ENCODE results near the gene BIN1.

The BIN1 gene

GRCh38 chr2:127105656-127106456 is 1.1 kb downstream of the BIN1 start:
- FAIRE-seq: no peak
- DNase-seq (ENCODE audit: extremely low spot score, insufficient read length, low read depth): no peak

- FAIRE-seq: no peak
- DNase-seq (ENCODE audit: extremely low spot score, insufficient read length, low read depth): no peak
These were observed 1.9 kb downstream of the BIN1 start for GRCh38 chr2:127104881-127105655.

- FAIRE-seq (no peak), DNase-seq (ENCODE audit: extremely low spot score, insufficient read length, low read depth) (no peak)
These were observed 2.7 kb downstream of the BIN1 start for GRCh38 chr2:127104166-127104660.

GRCh38 chr2:127103243-127104165 is 3.5 kb downstream of the BIN1 start:
- no peak for DNase-seq (ENCODE audit: extremely low spot score, insufficient read length, low read depth)
- no peak for FAIRE-seq

- DNase-seq (ENCODE audit: extremely low spot score, insufficient read length, low read depth): no peak
- FAIRE-seq: no peak
These were observed 4.3 kb downstream of the BIN1 start for GRCh38 chr2:127102521-127103242.

GRCh38 chr2:127101756-127102477 is 5.0 kb downstream of the BIN1 start:
- no peak for FAIRE-seq
- DNase-seq (ENCODE audit: extremely low spot score, insufficient read length, low read depth): no peak

GRCh38 chr2:127101048-127101611 is 5.8 kb downstream of the BIN1 start:
- DNase-seq (ENCODE audit: extremely low spot score, insufficient read length, low read depth) (no peak), FAIRE-seq (no peak)

GRCh38 chr2:127100251-127101047 is 6.5 kb downstream of the BIN1 start:
- FAIRE-seq: no peak

GRCh38 chr2:127098711-127099110 is 8.2 kb downstream of the BIN1 start:
- FAIRE-seq: no peak
- DNase-seq (ENCODE audit: extremely low spot score, insufficient read length, low read depth): no peak

More at GRCh38 chr2:127100251-127101047, 6.5 kb downstream of the BIN1 start:
- no peak for DNase-seq (ENCODE audit: extremely low spot score, insufficient read length, low read depth)

GRCh38 chr2:127097841-127098651 is 8.9 kb downstream of the BIN1 start:
- DNase-seq (ENCODE audit: extremely low spot score, insufficient read length, low read depth) (no peak), FAIRE-seq (no peak)

GRCh38 chr2:127097471-127097765 is 9.5 kb downstream of the BIN1 start:
- FAIRE-seq: no peak

GRCh38 chr2:127096718-127097470 is 10.1 kb downstream of the BIN1 start:
- no peak for FAIRE-seq
- DNase-seq (ENCODE audit: extremely low spot score, insufficient read length, low read depth): no peak

More at GRCh38 chr2:127097471-127097765, 9.5 kb downstream of the BIN1 start:
- no peak for DNase-seq (ENCODE audit: extremely low spot score, insufficient read length, low read depth)

- FAIRE-seq (no peak), DNase-seq (ENCODE audit: extremely low spot score, insufficient read length, low read depth) (no peak)
These were observed 10.7 kb downstream of the BIN1 start for GRCh38 chr2:127096280-127096679.

GRCh38 chr2:127095784-127096183 is 11.2 kb downstream of the BIN1 start:
- no peak for FAIRE-seq
- no peak for DNase-seq (ENCODE audit: extremely low spot score, insufficient read length, low read depth)

GRCh38 chr2:127095367-127095641 is 11.7 kb downstream of the BIN1 start:
- DNase-seq (ENCODE audit: extremely low spot score, insufficient read length, low read depth) (no peak), FAIRE-seq (no peak)

- FAIRE-seq (no peak), DNase-seq (ENCODE audit: extremely low spot score, insufficient read length, low read depth) (no peak)
These were observed 12.2 kb downstream of the BIN1 start for GRCh38 chr2:127094509-127095366.

Measured in GM18507 (cell line).